SK-N-SH treated with all-trans-retinoic acid at 6 μM for 48 hours (cell line): Measurements from ENCODE around the gene PSMG4.

Source experiments
- ATAC-seq: fragments of 200-7000 bp; cut with Tn5 transposase; 3 replicates; pipeline ENCODE4 v1.9.1; 2020; ENCODE audit warnings: mild to moderate bottlenecking, moderate library complexity
- ARNTL ChIP-seq: fragments of 450-650 bp; formaldehyde crosslinking; IDR thresholded peaks from 2 replicates; pipeline ENCODE4 v1.5.0; 2020; ENCODE audit warnings: low read depth, mild to moderate bottlenecking, moderate library complexity, borderline replicate concordance
- BACH2 ChIP-seq: fragments of 250-450 bp; sonication (Bioruptor Pico); IDR thresholded peaks from 2 replicates; pipeline ENCODE4 v1.9.0; 2021; ENCODE audit warnings: mild to moderate bottlenecking, borderline replicate concordance
- ESRRG ChIP-seq: fragments of 250-450 bp; sonication (Bioruptor Pico); IDR thresholded peaks from 2 replicates; pipeline ENCODE4 v1.6.1; 2021; ENCODE audit warnings: mild to moderate bottlenecking
- GLIS3 ChIP-seq: fragments of 250-450 bp; sonication (Bioruptor Pico); IDR thresholded peaks from 2 replicates; pipeline ENCODE4 v1.5.0; 2020; ENCODE audit warnings: mild to moderate bottlenecking, moderate library complexity
- ISL1 ChIP-seq: fragments of 250-450 bp; sonication (Bioruptor Pico); IDR thresholded peaks from 2 replicates; pipeline ENCODE4 v2.1.2; 2022; ENCODE audit warnings: mild to moderate bottlenecking, moderate library complexity
- RARB ChIP-seq: fragments of 250-450 bp; sonication (Bioruptor Pico); IDR thresholded peaks from 2 replicates; pipeline ENCODE4 v1.8.0; 2021; ENCODE audit warnings: mild to moderate bottlenecking, moderate library complexity
- SNAI2 ChIP-seq: fragments of 250-450 bp; sonication (Bioruptor Pico); IDR thresholded peaks from 2 replicates; pipeline ENCODE4 v1.5.0; 2020; ENCODE audit warnings: mild to moderate bottlenecking, moderate library complexity
- TCF4 ChIP-seq: fragments of 250-450 bp; sonication (Bioruptor Pico); IDR thresholded peaks from 2 replicates; pipeline ENCODE4 v1.8.0; 2021; ENCODE audit warnings: mild to moderate bottlenecking, moderate library complexity, borderline replicate concordance
- TOX ChIP-seq: fragments of 250-450 bp; sonication (Bioruptor Pico); IDR thresholded peaks from 2 replicates; pipeline ENCODE4 v1.8.0; 2021; ENCODE audit warnings: mild to moderate bottlenecking, moderate library complexity, borderline replicate concordance
- ZC3H10 ChIP-seq: fragments of 250-450 bp; sonication (Bioruptor Pico); IDR thresholded peaks from 2 replicates; pipeline ENCODE4 v1.5.1; 2021; ENCODE audit warnings: mild to moderate bottlenecking, moderate library complexity
- ZFP30 ChIP-seq: fragments of 450-650 bp; formaldehyde crosslinking; IDR thresholded peaks from 2 replicates; pipeline ENCODE4 v1.5.0; 2022; ENCODE audit warnings: mild to moderate bottlenecking, moderate library complexity
- ZNF70 ChIP-seq: fragments of 450-650 bp; formaldehyde crosslinking; IDR thresholded peaks from 2 replicates; pipeline ENCODE4 v1.5.0; 2020; ENCODE audit warnings: mild to moderate bottlenecking, moderate library complexity
- ZNF8 ChIP-seq: fragments of 450-650 bp; formaldehyde crosslinking; IDR thresholded peaks from 2 replicates; pipeline ENCODE4 v1.5.0; 2020; ENCODE audit warnings: mild to moderate bottlenecking, moderate library complexity
- TF ChIP-seq, protein P1 (sequence below): fragments of 250-450 bp; sonication (Bioruptor Pico); IDR thresholded peaks from 2 replicates; pipeline ENCODE4 v1.8.0; 2021; ENCODE audit warnings: low read depth, mild to moderate bottlenecking, moderate library complexity, borderline replicate concordance
- TF ChIP-seq, protein P2 (sequence below): fragments of 250-450 bp; sonication (Bioruptor Pico); IDR thresholded peaks from 2 replicates; pipeline ENCODE4 v1.8.0; 2020; ENCODE audit warnings: mild to moderate bottlenecking, moderate library complexity, borderline replicate concordance
- TF ChIP-seq, protein P3 (sequence below): fragments of 250-450 bp; sonication (Bioruptor Pico); IDR thresholded peaks from 2 replicates; pipeline ENCODE4 v1.5.1; 2021; ENCODE audit warnings: mild to moderate bottlenecking, moderate library complexity
- TF ChIP-seq, protein P4 (sequence below): fragments of 250-450 bp; sonication (Bioruptor Pico); IDR thresholded peaks from 2 replicates; pipeline ENCODE4 v1.5.1; 2020; ENCODE audit warnings: low read depth, mild to moderate bottlenecking, moderate library complexity
- TF ChIP-seq, protein P5 (sequence below): fragments of 250-450 bp; sonication (Bioruptor Pico); IDR thresholded peaks from 2 replicates; pipeline ENCODE4 v1.5.0; 2020; ENCODE audit warnings: mild to moderate bottlenecking, moderate library complexity

Gene PSMG4

DNA sequence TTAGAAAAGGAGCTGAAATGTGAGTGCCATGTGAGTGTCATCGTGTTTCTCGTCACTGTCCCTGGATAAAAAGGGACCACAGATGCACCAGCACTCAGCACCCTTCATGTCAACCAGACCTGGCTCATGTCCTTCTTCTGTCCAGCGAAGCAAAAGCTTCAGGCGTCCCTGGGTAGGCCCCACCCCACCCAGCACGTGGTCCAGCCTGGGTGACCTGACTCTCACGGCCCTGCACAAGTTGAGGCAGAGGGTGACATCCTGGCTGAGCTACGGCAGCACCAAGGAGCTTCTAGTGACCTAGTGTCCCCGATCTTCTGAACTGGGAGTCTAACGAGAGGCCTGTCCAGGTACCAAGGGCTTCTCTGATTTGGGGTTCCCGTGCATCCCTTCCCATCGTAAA lies 37.8 kb downstream of the PSMG4 start:
- ATAC-seq, result no peak
- TF ChIP-seq ESRRG (CRISPR knock-in tag), result no peak
- TF ChIP-seq TOX (CRISPR knock-in tag), result no peak
- no peak for TF ChIP-seq GLIS3 (CRISPR knock-in tag)
- TF ChIP-seq ZNF8 (CRISPR knock-in tag), result no peak
- TF ChIP-seq ISL1 (CRISPR knock-in tag), result no peak
- TF ChIP-seq ARNTL (CRISPR knock-in tag), result no peak
- TF ChIP-seq ZNF70, result no peak
- TF ChIP-seq, protein P1, sequence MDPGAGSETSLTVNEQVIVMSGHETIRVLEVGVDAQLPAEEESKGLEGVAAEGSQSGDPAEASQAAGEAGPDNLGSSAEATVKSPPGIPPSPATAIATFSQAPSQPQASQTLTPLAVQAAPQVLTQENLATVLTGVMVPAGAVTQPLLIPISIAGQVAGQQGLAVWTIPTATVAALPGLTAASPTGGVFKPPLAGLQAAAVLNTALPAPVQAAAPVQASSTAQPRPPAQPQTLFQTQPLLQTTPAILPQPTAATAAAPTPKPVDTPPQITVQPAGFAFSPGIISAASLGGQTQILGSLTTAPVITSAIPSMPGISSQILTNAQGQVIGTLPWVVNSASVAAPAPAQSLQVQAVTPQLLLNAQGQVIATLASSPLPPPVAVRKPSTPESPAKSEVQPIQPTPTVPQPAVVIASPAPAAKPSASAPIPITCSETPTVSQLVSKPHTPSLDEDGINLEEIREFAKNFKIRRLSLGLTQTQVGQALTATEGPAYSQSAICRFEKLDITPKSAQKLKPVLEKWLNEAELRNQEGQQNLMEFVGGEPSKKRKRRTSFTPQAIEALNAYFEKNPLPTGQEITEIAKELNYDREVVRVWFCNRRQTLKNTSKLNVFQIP (CRISPR knock-in tag), result no peak
- no peak for TF ChIP-seq TCF4 (CRISPR knock-in tag)
- no peak for TF ChIP-seq ZC3H10
- TF ChIP-seq, protein P2, sequence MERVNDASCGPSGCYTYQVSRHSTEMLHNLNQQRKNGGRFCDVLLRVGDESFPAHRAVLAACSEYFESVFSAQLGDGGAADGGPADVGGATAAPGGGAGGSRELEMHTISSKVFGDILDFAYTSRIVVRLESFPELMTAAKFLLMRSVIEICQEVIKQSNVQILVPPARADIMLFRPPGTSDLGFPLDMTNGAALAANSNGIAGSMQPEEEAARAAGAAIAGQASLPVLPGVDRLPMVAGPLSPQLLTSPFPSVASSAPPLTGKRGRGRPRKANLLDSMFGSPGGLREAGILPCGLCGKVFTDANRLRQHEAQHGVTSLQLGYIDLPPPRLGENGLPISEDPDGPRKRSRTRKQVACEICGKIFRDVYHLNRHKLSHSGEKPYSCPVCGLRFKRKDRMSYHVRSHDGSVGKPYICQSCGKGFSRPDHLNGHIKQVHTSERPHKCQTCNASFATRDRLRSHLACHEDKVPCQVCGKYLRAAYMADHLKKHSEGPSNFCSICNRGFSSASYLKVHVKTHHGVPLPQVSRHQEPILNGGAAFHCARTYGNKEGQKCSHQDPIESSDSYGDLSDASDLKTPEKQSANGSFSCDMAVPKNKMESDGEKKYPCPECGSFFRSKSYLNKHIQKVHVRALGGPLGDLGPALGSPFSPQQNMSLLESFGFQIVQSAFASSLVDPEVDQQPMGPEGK (CRISPR knock-in tag), result no peak
- TF ChIP-seq, protein P3, sequence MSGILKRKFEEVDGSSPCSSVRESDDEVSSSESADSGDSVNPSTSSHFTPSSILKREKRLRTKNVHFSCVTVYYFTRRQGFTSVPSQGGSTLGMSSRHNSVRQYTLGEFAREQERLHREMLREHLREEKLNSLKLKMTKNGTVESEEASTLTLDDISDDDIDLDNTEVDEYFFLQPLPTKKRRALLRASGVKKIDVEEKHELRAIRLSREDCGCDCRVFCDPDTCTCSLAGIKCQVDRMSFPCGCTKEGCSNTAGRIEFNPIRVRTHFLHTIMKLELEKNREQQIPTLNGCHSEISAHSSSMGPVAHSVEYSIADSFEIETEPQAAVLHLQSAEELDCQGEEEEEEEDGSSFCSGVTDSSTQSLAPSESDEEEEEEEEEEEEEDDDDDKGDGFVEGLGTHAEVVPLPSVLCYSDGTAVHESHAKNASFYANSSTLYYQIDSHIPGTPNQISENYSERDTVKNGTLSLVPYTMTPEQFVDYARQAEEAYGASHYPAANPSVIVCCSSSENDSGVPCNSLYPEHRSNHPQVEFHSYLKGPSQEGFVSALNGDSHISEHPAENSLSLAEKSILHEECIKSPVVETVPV, result no peak
- TF ChIP-seq, all 23 proteins: peak for 0

DNA sequence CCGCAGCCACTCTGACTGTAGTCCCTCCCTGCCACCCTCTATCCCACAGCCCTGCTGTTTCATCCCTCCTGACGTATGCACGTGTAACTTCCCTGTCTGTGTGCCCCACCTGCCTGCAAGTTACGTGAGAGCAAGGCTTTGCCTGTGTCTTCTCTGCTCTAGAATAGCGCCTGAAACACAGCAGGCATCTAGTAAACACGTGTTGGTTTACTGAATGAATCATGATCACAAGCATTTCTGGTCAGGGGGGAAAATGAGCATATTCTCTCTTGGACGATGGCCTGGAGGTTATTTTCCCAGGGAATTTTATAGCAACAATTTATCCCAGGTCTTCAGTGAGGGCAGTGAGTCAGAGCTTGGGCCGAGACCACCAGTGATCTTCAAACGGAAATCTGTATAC lies 38.3 kb downstream of the PSMG4 start:
- TF ChIP-seq SNAI2 (CRISPR knock-in tag) (no peak), RARB (CRISPR knock-in tag) (no peak), ZFP30 (CRISPR knock-in tag) (no peak), ZNF8 (CRISPR knock-in tag) (no peak), ARNTL (CRISPR knock-in tag) (no peak)
- TF ChIP-seq, protein P4, sequence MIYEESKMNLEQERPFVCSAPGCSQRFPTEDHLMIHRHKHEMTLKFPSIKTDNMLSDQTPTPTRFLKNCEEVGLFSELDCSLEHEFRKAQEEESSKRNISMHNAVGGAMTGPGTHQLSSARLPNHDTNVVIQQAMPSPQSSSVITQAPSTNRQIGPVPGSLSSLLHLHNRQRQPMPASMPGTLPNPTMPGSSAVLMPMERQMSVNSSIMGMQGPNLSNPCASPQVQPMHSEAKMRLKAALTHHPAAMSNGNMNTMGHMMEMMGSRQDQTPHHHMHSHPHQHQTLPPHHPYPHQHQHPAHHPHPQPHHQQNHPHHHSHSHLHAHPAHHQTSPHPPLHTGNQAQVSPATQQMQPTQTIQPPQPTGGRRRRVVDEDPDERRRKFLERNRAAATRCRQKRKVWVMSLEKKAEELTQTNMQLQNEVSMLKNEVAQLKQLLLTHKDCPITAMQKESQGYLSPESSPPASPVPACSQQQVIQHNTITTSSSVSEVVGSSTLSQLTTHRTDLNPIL, result no peak
- no peak for ATAC-seq

DNA sequence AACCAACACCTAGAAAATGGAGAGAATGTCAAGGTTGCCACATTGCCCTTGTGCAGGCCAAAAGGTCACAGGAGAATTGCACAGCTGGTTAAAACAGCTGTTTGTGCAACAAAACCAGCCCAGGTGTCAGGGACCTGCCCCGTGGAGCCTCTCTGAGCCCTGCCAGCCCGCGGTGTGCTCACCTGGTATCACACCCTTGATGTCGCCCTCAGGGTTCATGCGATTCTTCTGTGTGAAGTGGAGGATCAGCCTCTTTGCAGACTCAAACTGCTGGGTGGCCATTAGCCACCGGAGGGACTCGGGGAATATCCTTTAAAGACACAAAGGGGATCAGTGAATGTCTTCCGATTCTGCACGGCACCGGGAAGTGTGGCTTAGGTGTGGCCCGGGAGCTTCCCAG lies 39.2 kb downstream of the PSMG4 start:
- TF ChIP-seq, protein P3, result no peak
- no peak for TF ChIP-seq ZNF8 (CRISPR knock-in tag)

DNA sequence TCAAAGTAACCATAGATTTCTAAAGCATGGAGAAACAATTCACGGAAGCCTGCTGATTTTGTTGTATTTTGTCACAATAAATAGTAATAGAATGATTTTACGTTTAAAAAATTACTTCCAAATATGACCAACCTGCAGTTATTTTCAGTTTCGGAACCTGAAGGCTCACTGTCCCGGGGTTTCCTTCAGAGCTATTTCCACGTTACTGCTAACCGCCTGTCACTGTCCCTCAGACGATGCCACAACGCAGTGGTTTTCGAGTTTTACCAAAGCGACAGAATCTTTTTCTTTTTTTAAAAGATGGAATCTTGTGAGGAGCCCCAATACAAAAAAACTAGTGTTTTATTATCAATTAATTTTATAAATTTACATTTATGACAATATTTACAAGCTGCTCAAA lies 40.5 kb downstream of the PSMG4 start:
- no peak for TF ChIP-seq SNAI2 (CRISPR knock-in tag)
- no peak for TF ChIP-seq TCF4 (CRISPR knock-in tag)
- TF ChIP-seq, protein P3, result no peak
- TF ChIP-seq, protein P5, sequence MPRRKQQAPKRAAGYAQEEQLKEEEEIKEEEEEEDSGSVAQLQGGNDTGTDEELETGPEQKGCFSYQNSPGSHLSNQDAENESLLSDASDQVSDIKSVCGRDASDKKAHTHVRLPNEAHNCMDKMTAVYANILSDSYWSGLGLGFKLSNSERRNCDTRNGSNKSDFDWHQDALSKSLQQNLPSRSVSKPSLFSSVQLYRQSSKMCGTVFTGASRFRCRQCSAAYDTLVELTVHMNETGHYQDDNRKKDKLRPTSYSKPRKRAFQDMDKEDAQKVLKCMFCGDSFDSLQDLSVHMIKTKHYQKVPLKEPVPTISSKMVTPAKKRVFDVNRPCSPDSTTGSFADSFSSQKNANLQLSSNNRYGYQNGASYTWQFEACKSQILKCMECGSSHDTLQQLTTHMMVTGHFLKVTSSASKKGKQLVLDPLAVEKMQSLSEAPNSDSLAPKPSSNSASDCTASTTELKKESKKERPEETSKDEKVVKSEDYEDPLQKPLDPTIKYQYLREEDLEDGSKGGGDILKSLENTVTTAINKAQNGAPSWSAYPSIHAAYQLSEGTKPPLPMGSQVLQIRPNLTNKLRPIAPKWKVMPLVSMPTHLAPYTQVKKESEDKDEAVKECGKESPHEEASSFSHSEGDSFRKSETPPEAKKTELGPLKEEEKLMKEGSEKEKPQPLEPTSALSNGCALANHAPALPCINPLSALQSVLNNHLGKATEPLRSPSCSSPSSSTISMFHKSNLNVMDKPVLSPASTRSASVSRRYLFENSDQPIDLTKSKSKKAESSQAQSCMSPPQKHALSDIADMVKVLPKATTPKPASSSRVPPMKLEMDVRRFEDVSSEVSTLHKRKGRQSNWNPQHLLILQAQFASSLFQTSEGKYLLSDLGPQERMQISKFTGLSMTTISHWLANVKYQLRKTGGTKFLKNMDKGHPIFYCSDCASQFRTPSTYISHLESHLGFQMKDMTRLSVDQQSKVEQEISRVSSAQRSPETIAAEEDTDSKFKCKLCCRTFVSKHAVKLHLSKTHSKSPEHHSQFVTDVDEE, result no peak
- TF ChIP-seq ARNTL (CRISPR knock-in tag), result no peak
- no peak for TF ChIP-seq ZNF70
- no peak for TF ChIP-seq BACH2 (CRISPR knock-in tag)
- no peak for ATAC-seq

More for the DNA sequence above, 39.2 kb downstream of the PSMG4 start:
- no peak for ATAC-seq
